ENCODE data around the gene OGFR. TPM values are rescaled to one million over a fixed set of nuclear protein-coding genes. Genes with fewer than 3 reads are reported as not detected.

Gene OGFR
- total RNA-seq, 1 donor from 2014 or later: 43.7 TPM

DNA sequence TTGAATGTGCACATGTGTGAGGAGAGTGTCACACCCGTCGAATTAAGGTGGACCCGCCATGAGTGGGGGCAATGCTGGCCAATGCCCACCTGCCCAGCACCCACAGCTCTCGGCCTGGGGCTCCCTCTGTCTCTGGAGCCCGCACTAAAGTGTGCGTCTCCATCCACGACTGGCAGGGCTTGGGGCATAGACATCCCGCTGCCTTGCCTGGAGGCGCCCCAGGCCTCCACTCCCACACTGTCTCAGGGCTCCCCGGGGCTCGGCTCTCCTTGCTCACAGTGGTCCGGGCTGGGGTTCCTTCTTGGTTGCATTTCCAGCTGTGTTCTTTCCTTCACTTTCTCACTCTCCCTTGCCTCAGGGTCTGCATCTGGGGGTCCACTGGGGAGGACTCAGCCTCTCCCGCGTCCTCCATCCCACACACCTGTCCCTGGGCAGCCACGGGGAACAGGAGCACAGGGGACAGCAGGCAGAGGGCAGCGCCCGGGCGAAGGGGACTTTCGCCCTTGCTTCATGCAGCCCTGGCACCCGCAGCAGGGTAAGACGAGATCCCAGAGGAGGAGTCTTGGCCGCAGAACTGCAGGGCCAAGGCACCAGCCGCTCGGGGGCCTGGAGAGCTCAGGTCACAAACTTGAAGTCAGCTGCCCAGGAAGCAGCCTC, 28.5 kb upstream of the OGFR start:
- H3K9me3 ChIP-seq: no peaks in the 10 kb centered on the region
- intact Hi-C loops (cut with DNase I): no loop called here
- no peak for DNase-seq (ENCODE audit: extremely low spot score in 2 of 2)
- H3K27me3 ChIP-seq: no peaks in the 10 kb centered on the region
- H3K27ac ChIP-seq: no peak overlapping the region
- H3K36me3 ChIP-seq: no peaks in the 10 kb centered on the region
- no peaks in the 10 kb centered on the region for H3K4me1 ChIP-seq
- no peak overlapping the region for H3K4me3 ChIP-seq
- no peak for TF ChIP-seq POLR2A (IDR thresholded peaks at IDR 0.05)

DNA sequence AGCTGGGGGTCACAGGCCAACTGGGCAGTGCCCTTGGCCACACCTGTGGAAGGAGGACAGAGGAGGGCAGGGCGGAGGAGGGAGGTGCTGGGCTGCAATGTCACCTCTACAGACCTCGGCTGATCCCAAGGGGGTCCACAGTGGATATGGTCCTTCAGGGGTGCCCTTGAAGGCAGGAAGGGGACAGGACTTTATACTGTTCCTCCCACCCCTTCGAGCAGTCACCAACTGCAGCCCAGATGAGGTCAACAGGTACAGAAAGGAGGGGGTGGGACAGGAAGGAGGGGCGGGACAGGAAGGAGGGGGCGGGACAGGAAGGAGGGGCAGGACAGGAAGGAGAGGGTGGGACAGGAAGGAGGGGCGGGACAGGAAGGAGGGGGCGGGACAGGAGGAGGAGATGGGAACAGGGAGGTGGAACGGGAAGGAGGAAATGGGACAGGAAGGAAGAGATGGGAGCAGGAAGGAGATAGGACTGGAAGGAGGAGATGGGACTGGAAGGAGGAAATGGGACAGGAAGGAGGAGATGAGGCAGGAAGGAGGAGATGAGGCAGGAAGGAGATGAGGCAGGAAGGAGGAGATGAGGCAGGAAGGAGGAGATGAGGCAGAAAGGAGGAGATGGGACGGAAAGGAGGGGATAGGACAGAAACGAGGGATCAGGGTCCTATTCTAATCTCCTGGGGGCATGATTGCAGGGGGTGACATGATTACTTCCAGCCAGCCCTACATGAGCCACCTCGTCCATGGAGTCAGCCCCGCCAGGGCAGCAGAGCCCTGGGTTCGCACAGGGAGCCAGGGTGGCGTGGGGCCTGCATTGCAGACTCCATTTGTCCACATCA, 27.7 kb upstream of the OGFR start:
- Histone ChIP-seq H3K27me3 (no peaks in the 10 kb centered on the region), H3K36me3 (no peaks in the 10 kb centered on the region), H3K4me1 (no peaks in the 10 kb centered on the region), H3K9me3 (no peaks in the 10 kb centered on the region), H3K27ac (no peak overlapping the region), H3K4me3 (no peak overlapping the region)
- TF ChIP-seq, protein P1, sequence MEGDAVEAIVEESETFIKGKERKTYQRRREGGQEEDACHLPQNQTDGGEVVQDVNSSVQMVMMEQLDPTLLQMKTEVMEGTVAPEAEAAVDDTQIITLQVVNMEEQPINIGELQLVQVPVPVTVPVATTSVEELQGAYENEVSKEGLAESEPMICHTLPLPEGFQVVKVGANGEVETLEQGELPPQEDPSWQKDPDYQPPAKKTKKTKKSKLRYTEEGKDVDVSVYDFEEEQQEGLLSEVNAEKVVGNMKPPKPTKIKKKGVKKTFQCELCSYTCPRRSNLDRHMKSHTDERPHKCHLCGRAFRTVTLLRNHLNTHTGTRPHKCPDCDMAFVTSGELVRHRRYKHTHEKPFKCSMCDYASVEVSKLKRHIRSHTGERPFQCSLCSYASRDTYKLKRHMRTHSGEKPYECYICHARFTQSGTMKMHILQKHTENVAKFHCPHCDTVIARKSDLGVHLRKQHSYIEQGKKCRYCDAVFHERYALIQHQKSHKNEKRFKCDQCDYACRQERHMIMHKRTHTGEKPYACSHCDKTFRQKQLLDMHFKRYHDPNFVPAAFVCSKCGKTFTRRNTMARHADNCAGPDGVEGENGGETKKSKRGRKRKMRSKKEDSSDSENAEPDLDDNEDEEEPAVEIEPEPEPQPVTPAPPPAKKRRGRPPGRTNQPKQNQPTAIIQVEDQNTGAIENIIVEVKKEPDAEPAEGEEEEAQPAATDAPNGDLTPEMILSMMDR (IDR thresholded peaks at IDR 0.05): no peak
- TF ChIP-seq POLR2A (IDR thresholded peaks at IDR 0.05): no peak
- TF ChIP-seq POLR2AphosphoS5 (IDR thresholded peaks at IDR 0.05; ENCODE audit: insufficient read depth in 1 of 2, low read depth in 1 of 2): no peak
- DNase-seq (ENCODE audit: extremely low spot score in 2 of 2): no peak
- intact Hi-C loops (cut with DNase I): no loop called here

DNA sequence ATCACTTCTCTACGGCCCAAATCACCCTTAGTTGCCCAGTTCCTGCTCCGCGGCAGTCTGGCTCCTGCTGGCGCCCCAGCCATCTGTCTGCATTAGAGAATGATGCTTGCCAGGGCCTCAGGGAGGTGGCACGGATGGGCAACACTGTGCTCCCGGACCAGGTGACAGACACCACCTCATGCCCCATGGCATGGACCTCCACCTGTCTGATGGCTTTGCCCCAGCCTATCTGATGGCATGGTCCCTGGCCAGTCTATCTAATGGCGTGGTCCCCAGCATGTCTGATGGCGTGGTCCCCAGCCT, 27.2 kb upstream of the OGFR start:
- H3K27me3 ChIP-seq: no peaks in the 10 kb centered on the region
- TF ChIP-seq, protein P1 (IDR thresholded peaks at IDR 0.05): no peak
- TF ChIP-seq POLR2AphosphoS5 (IDR thresholded peaks at IDR 0.05; ENCODE audit: insufficient read depth in 1 of 2, low read depth in 1 of 2) (no peak), POLR2A (IDR thresholded peaks at IDR 0.05) (no peak)
- intact Hi-C loops (cut with DNase I): no loop called here

DNA sequence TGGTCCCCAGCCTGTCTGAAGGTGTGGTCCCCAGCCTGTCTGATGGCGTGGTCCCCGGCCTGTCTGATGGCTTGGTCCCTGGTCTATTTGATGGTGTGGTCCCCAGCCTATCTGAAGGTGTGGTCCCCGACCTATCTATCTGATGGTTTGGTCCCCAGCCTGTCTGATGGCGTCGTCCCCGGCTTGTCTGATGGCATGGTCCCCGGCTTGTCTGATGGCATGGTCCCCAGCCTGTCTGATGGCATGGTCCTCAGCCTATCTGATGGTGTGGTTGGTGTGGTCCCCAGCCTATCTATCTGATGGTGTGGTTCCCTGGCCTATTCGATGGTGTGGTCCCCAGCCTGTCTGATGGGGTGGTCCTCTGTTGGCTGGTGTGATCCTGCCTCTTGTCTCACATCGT, 26.6 kb upstream of the OGFR start:
- Histone ChIP-seq H3K27ac (no peak overlapping the region), H3K9me3 (no peaks in the 10 kb centered on the region), H3K4me1 (no peaks in the 10 kb centered on the region), H3K4me3 (no peak overlapping the region), H3K27me3 (no peaks in the 10 kb centered on the region), H3K36me3 (no peaks in the 10 kb centered on the region)
- intact Hi-C loops (cut with DNase I): no loop called here
- no peak for DNase-seq (ENCODE audit: extremely low spot score in 2 of 2)
- TF ChIP-seq POLR2AphosphoS5 (IDR thresholded peaks at IDR 0.05; ENCODE audit: insufficient read depth in 1 of 2, low read depth in 1 of 2) (no peak), POLR2A (IDR thresholded peaks at IDR 0.05) (no peak)
- TF ChIP-seq, protein P1 (IDR thresholded peaks at IDR 0.05): no peak

More for the DNA sequence above, 27.2 kb upstream of the OGFR start:
- Histone ChIP-seq H3K4me1 (no peaks in the 10 kb centered on the region), H3K9me3 (no peaks in the 10 kb centered on the region), H3K27ac (no peak overlapping the region), H3K36me3 (no peaks in the 10 kb centered on the region), H3K4me3 (no peak overlapping the region)
- no peak for DNase-seq (ENCODE audit: extremely low spot score in 2 of 2)

DNA sequence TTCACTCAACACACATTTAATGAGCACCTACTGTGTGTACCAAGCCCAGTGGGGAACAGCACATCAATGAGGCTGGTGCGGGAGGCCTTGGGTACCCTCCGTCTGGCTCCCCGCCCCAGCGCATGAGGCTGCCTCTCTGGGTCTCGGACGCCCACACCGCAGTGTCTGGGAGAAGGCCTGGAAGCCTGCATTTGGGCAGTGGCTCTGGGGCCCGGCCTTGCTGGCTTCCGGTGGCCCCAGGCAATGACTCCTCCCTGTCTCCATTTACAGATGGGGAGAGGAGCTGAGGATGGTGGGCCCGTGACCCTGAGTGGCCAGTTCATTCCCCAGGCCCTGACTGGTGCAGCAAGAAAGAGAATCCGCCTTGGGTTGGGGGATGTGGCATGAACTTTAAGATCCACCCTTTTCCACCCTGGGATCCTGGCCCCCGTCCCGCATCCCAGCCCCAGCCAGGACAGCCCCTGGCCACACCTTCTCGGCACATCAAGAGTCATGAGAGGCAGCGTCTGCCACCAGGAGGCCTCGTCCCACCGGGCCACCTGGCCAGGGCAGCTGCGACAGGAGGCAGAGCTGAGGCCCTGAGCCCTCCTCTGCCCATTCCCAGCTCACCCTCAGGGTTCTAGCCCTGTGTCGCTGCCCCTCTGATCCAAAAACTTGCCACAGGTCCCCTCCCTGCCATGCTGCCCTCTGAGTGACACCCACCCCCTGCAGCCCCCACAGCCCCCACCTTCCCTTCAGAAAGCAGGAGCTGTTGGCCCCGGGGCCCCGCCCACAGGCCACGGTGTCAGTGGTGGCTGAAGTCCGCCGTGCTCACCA, 25.8 kb upstream of the OGFR start:
- Histone ChIP-seq H3K4me1 (no peaks in the 10 kb centered on the region), H3K9me3 (no peaks in the 10 kb centered on the region), H3K27ac (no peak overlapping the region), H3K36me3 (no peaks in the 10 kb centered on the region), H3K4me3 (no peak overlapping the region), H3K27me3 (no peaks in the 10 kb centered on the region)
- intact Hi-C loops (cut with DNase I): no loop called here
- no peak for DNase-seq (ENCODE audit: extremely low spot score in 2 of 2)
- TF ChIP-seq, protein P1 (IDR thresholded peaks at IDR 0.05): no peak
- TF ChIP-seq POLR2AphosphoS5 (IDR thresholded peaks at IDR 0.05; ENCODE audit: insufficient read depth in 1 of 2, low read depth in 1 of 2) (no peak), POLR2A (IDR thresholded peaks at IDR 0.05) (no peak)

Data from vagina (tissue), 2 donors.